ENCODE data around the gene EVX2. TPM values are rescaled to one million over a fixed set of nuclear protein-coding genes. Genes with fewer than 3 reads are reported as not detected.

The EVX2 gene
- total RNA-seq: not detected

DNA sequence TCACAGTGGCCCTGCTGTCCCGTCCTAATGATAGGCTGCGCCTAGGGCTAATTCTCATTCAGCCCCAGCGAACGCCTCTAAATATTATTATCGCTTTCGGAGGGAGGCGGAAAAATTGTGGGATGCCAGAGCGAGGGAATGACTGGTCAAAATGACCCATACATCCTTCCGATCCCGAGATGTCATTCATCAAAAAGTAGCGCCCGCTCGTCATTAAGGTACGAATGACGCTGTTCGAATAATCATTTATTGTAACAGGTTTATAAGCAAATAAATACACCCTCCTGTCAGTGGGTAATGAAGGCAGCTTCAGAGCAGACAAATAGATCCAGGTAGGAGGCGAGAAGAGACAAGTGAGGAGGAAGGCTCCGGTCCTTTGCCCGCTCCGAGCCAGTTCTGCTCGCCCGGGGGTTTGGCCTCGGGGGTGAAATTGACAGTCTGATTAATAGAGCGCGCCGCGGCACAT, at the start of gene EVX2:
EVX2 (minus strand) TSS at position 167 of the 466 bp plus-strand sequence. CDS start 186 bp downstream, outside the sequence.
- Histone ChIP-seq H3K4me1 (peaks cover 8 to 59% (median 41%) of the 10 kb centered on the region in 4 donors), H3K36me3 (no peaks in the 10 kb centered on the region), H3K27ac (no peak within 1 kb of the TSS), H3K27me3 (peaks cover 99% of the 10 kb centered on the region), H3K4me3 (no peak within 1 kb of the TSS), H3K9me3 (no peaks in the 10 kb centered on the region)
- intact Hi-C loops (cut with DNase I; ENCODE audit: low total_unique reads) (loop anchor here (10.0 kb wide), 2 partner anchors 499 to 829 kb away; no protein-coding TSS in a partner anchor), in situ Hi-C loops (cut with MboI; ENCODE audit: low pct_ligation_motif_present in 1 of 4, low pct_unique_long_range_greater_than_20kb in 1 of 4, low sequenced_read_pairs in 3 of 4) (loop anchor here in 2 of 4 donors (25.0 kb wide), 2 partner anchors 397 to 722 kb away; no protein-coding TSS in a partner anchor)
- no peak for DNase-seq
- no peak for TF ChIP-seq POLR2A (IDR thresholded peaks at IDR 0.05)
- TF ChIP-seq, protein P1, sequence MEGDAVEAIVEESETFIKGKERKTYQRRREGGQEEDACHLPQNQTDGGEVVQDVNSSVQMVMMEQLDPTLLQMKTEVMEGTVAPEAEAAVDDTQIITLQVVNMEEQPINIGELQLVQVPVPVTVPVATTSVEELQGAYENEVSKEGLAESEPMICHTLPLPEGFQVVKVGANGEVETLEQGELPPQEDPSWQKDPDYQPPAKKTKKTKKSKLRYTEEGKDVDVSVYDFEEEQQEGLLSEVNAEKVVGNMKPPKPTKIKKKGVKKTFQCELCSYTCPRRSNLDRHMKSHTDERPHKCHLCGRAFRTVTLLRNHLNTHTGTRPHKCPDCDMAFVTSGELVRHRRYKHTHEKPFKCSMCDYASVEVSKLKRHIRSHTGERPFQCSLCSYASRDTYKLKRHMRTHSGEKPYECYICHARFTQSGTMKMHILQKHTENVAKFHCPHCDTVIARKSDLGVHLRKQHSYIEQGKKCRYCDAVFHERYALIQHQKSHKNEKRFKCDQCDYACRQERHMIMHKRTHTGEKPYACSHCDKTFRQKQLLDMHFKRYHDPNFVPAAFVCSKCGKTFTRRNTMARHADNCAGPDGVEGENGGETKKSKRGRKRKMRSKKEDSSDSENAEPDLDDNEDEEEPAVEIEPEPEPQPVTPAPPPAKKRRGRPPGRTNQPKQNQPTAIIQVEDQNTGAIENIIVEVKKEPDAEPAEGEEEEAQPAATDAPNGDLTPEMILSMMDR (IDR thresholded peaks at IDR 0.05): no peak
- TF ChIP-seq EP300 (IDR thresholded peaks at IDR 0.05; ENCODE audit: low read depth): no peak
- no peak for TF ChIP-seq POLR2AphosphoS5 (IDR thresholded peaks at IDR 0.05)
- WGBS, 2 donors (ENCODE audit: low coverage in 1 of 2): 28 to 35% methylated on average over 5 to 27 of the region's 27 CpGs

DNA sequence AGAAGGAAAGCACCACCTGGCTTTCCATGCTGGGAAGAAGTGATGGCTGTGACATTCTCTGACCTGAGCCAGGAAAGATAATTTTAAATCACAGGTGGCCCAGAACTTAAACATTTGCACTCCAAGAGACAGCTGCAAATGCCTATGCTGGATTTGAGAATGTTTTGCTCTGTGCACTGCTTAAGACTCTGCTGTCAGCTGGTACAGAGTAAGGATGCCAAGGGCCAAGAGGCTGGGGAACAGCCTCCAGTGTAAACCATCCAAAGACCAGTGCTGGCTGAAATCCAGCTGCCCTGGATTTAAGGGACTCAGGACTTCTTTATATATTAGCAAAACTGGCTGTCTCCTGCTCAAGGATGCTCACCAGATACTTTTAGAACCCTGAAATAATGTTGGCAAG, 49.6 kb upstream of the EVX2 start:
- intact Hi-C loops (cut with DNase I; ENCODE audit: low total_unique reads): no loop called here
- Histone ChIP-seq H3K36me3 (no peaks in the 10 kb centered on the region), H3K4me3 (no peak overlapping the region), H3K4me1 (peaks cover 11 to 64% (median 38%) of the 10 kb centered on the region in 4 donors), H3K27ac (peak overlapping the region; percentile 94 to 96 (median 94)), H3K27me3 (peaks cover 61% of the 10 kb centered on the region), H3K9me3 (no peaks in the 10 kb centered on the region)
- in situ Hi-C loops (cut with MboI; ENCODE audit: low pct_ligation_motif_present in 1 of 4, low pct_unique_long_range_greater_than_20kb in 1 of 4, low sequenced_read_pairs in 3 of 4): loop anchor here in 1 of 4 donors (25.0 kb wide), 1 partner anchor 679 kb away; no protein-coding TSS in a partner anchor
- DNase-seq: no peak
- no peak for TF ChIP-seq EP300 (IDR thresholded peaks at IDR 0.05; ENCODE audit: low read depth)
- TF ChIP-seq, protein P1 (IDR thresholded peaks at IDR 0.05): no peak
- TF ChIP-seq POLR2A (IDR thresholded peaks at IDR 0.05): no peak
- TF ChIP-seq POLR2AphosphoS5 (IDR thresholded peaks at IDR 0.05): no peak

DNA sequence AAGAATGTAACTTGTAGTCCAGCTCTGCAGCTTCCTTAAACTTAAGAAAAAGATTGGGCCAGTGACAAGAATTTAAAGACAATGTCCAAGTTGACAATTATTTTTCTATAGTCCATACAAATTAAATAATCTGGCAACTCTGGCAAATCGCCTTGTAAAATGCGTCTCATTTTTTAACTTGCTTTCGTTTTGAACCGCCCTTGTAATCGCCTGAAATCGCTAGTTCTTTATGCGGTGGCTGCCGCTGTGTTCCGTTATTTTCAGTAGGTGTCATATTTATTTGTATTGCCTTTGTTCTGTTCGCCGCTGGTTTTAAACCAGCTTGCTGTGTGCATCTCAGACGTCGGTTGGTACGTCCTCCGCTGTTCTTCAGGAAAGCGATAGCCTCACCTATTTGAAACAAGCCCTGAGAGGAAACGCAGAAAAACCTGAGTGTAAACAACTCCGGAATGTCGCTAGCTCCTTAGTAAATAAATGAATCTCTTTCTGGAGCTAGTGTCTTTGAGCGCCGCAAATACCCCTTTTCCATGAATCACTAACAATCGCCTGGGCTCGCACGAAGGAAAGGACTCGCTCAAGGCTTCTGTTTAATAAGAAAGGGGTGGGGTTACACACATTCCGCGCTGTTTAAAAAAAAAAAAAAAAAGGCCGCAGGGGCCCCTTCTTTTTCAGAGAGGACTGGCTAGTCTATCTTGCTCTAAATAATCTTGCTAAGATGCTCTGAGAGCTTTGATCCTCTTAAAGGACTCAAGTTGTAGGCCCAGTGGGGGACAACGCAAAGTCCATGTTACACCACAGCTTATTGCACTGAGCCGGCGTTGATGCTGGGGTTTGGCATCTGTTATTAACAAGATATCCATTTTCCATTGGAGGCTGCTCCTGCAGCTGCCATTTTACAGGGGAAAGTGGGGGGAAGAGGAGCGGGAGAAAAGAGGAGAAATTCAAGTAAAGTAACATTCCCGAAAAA, 48.7 kb upstream of the EVX2 start:
- H3K27me3 ChIP-seq: peaks cover 63% of the 10 kb centered on the region

More for the DNA sequence above, 48.7 kb upstream of the EVX2 start:
- Histone ChIP-seq H3K4me1 (peaks cover 18 to 66% (median 39%) of the 10 kb centered on the region in 4 donors), H3K27ac (peak overlapping the region; percentile 94 to 96 (median 94)), H3K4me3 (peak overlapping the region in 3 of 4 donors; percentile 17 to 68 (median 55)), H3K36me3 (no peaks in the 10 kb centered on the region), H3K9me3 (no peaks in the 10 kb centered on the region)
- 23 to 33% methylated on average over 33 of the region's 33 CpGs for WGBS, 2 donors (ENCODE audit: low coverage in 1 of 2)
- intact Hi-C loops (cut with DNase I; ENCODE audit: low total_unique reads): no loop called here
- DNase-seq: no peak
- TF ChIP-seq POLR2A (IDR thresholded peaks at IDR 0.05) (no peak), EP300 (IDR thresholded peaks at IDR 0.05; ENCODE audit: low read depth) (no peak), POLR2AphosphoS5 (IDR thresholded peaks at IDR 0.05) (no peak)
- TF ChIP-seq, protein P1 (IDR thresholded peaks at IDR 0.05): no peak
- in situ Hi-C loops (cut with MboI; ENCODE audit: low pct_ligation_motif_present in 1 of 4, low pct_unique_long_range_greater_than_20kb in 1 of 4, low sequenced_read_pairs in 3 of 4): loop anchor here in 1 of 4 donors (25.0 kb wide), 1 partner anchor 680 kb away; no protein-coding TSS in a partner anchor
